Measurements from ENCODE around the gene FAAP20. TPM values are rescaled to one million over a fixed set of nuclear protein-coding genes. Genes with fewer than 3 reads are reported as not detected.
A peak's percentile ranks its signal among the peaks of the same experiment; 100 is the strongest.

FAAP20 gene
- total and polyA plus RNA-seq, 9 of the 15 experiments (the other 6 are each of a cell fraction or from before 2014, with no cell fraction given): 0.58 to 143 (median 9.9) TPM

GRCh38 chr1:2174348-2175054 lies 20.1 kb downstream of the FAAP20 start (continued):
- TF ChIP-seq ATF1 (CRISPR knock-in tag; IDR thresholded peaks at IDR 0.05) (no peak), ATF1 (tag; IDR thresholded peaks at IDR 0.05) (0 out of 2 replicates have a peak, but pooled peaks have one; percentile 19), ADNP (tag; IDR thresholded peaks at IDR 0.05) (no peak), ATF6 (CRISPR knock-in tag; IDR thresholded peaks at IDR 0.05) (no peak), RBFOX2 (IDR thresholded peaks at IDR 0.05; ENCODE audit: low read depth, low read length) (peak; percentile 43), ELK1 (CRISPR knock-in tag; IDR thresholded peaks at IDR 0.05) (no peak), XRCC4 (IDR thresholded peaks at IDR 0.05; ENCODE audit: extremely low read depth, insufficient read depth, insufficient read length) (no peak), MEF2A (IDR thresholded peaks at IDR 0.05; ENCODE audit: control insufficient read depth, low read depth, low read length) (no peak), SREBF1 (IDR thresholded peaks at IDR 0.05; ENCODE audit: borderline replicate concordance, low read depth, low read length) (no peak), FOXP4 (CRISPR knock-in tag; IDR thresholded peaks at IDR 0.05; ENCODE audit: borderline replicate concordance) (no peak), ZNF253 (CRISPR knock-in tag; conservative IDR thresholded peaks at IDR 0.05) (no peak), RFX7 (CRISPR knock-in tag; IDR thresholded peaks at IDR 0.05) (no peak)
- TF ChIP-seq, protein P1, sequence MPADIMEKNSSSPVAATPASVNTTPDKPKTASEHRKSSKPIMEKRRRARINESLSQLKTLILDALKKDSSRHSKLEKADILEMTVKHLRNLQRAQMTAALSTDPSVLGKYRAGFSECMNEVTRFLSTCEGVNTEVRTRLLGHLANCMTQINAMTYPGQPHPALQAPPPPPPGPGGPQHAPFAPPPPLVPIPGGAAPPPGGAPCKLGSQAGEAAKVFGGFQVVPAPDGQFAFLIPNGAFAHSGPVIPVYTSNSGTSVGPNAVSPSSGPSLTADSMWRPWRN (IDR thresholded peaks at IDR 0.05; ENCODE audit: low read depth): no peak
